ENCODE data around the gene KDM6A. TPM values are rescaled to one million over a fixed set of nuclear protein-coding genes. Genes with fewer than 3 reads are reported as not detected.

The KDM6A gene
- total and polyA plus RNA-seq, 9 of the 15 experiments (the other 6 are each of a cell fraction or from before 2014, with no cell fraction given): 8.4 to 34.3 (median 22.9) TPM

DNA sequence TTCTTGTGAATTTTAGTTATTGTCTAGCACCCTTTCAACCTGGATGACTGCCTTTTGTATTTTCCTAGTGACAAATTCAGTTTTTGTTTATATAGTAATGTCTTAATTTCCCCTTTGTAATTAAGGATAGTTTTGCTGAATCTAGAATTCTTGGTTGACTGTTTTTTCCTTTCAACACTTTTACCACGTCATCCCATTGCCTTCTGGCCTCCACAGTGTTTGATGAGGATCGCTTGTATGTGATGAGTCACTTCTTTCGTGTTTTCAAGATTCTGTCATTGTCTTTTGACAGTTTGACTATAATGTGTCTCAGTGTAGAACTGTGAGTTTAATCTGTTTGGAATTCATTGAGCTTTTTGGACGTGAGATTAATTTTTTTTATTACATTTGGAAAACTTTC is 30.1 kb downstream of the KDM6A start (continued):
- TF ChIP-seq HNRNPLL (IDR thresholded peaks at IDR 0.05; ENCODE audit: low read depth, low read length, poor library complexity, severe bottlenecking) (no peak), MAFF (IDR thresholded peaks at IDR 0.05; ENCODE audit: low read length) (peak; percentile 39; the same call in 1 of the 2 replicates), RBM25 (IDR thresholded peaks at IDR 0.05; ENCODE audit: low read depth, low read length, severe bottlenecking) (no peak), NFE2 (IDR thresholded peaks at IDR 0.05; ENCODE audit: low read depth) (peak; percentile 82), NONO (IDR thresholded peaks at IDR 0.05; ENCODE audit: low read depth in 2 of 2, low read length in 1 of 2) (no peak), SRSF1 (IDR thresholded peaks at IDR 0.05; ENCODE audit: low read depth, low read length) (no peak), TAF1 (IDR thresholded peaks at IDR 0.05; ENCODE audit: control insufficient read depth, extremely low read depth, insufficient read depth, low read length, severe bottlenecking) (no peak), ZNF778 (CRISPR knock-in tag; IDR thresholded peaks at IDR 0.05) (no peak), RFX5 (IDR thresholded peaks at IDR 0.05; ENCODE audit: low read depth, low read length) (no peak), GTF2B (IDR thresholded peaks at IDR 0.05; ENCODE audit: extremely low read depth, insufficient read length) (no peak), SFPQ (IDR thresholded peaks at IDR 0.05; ENCODE audit: low read depth, low read length) (no peak)
